Glomerular visceral epithelial cell (primary cell): ENCODE data around the gene LRP5.

Experiments
- DNase-seq: peaks from one replicate; pipeline ENCODE4 v3.0.0-alpha.2; 2016; ENCODE audit errors: extremely low spot score

LRP5 gene

DNA sequence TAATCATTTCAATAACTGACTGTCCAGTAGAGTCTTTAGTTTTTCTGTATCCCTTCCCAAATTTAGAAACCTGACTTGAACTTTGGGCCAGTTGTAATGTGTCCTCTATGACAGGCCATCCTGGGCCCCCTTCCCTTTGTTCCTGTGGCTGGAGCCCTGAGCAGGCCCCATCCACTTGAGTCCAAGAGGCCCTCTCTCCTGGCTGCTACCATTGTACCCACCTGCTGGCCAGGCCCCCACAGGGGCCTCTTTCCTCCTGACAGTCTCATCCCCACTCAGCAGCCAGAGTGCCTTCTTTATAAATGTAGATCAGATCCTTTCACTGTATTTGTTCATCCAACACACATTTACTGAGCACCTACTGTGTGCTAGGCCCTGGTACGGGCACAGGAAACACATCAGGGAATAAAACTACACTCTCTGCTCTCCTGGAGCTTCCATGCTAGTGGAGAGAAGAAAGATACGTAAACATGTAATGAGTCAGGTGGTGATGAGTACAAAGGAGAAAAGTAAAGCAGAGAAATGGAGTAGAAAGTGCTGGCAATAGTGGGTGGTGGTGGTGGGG is 2.7 kb upstream of the LRP5 start:
- no peak for DNase-seq

DNA sequence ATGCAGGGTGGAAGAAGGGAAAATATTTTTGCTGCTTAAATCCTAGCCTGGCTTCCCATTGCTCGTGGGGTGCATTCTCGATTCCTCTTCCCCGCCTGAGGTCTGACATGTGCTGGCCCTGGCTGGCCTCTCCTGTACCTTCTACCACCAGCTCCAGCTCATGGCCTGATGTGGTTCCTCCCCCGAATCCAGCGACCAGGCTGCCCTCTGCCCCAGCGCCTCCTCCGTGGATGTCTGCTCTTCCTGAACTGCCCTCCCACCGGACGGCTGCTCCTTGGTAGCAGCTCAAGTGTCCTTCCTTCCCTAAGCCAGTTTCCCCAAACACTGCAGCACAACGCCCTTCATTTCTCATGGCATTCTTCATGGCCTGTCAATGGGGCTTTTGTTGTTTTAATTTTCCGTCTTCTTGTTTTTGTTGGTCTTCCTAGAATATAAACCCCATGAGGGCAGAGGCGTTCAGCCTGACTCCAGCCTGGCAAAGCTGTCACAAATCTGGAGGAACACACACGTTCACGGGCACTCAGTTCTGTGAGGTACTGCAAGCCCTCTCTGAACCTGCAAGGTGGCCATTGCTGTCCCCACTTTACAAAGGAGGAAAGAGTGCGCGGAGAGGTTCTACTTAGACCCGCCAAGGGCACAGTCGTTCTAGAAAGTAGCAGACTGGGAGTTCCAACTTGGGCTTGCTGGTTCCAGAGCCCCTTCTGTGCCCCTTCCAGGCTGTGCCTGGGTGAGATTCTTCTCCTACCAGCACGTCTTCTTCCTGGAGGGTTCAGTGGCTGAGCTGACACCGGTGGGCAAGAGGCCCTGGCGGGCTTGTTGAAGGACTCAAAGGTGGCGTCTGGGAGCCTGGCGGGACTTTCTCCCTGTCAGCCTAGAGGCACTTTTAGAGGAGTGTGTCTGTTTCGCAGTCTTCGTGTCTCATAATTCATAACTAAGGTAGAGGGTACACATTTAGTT is 953 bp upstream of the LRP5 start:
- no peak for DNase-seq

DNA sequence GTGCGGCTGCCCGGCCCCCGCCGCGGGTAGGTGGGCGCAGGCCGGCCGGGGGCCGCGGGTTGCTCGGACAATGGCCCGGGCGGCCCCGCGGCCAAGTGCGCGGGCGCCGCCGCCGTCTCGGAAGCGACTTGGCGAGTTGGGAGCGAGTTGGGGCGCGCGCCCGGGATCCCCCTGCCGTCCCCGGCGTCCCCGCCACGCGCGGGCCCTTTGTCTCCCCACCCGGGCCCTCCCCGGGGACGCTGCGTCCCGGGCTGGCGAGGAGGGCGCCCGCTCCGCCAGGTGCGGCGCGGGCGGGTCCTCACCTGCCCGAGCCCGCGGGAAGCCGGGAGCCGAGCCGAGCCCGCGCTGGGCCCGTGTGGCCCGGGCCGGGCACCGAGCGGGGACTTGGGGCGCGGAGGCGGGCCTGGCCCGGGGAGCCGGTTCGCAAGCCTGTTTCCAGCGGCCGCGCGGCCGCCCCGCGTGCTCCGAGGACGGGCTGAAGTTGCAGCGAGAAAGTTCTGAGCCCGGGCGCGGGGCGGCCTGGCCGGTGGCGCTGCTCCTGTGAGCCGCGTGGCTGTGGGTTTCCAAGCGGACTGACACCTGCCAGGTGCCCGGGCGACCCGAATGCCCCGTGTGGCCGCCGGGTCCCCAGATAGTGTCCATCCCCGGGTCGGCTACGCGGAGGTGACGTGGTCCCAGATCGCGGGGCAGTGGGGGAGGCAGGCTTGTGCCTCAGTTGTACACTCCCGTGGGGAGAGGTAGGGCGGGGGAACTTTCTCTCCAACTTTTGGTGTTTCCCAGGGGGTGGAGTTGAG is 586 bp downstream of the LRP5 start:
- peak; percentile 17 for DNase-seq

DNA sequence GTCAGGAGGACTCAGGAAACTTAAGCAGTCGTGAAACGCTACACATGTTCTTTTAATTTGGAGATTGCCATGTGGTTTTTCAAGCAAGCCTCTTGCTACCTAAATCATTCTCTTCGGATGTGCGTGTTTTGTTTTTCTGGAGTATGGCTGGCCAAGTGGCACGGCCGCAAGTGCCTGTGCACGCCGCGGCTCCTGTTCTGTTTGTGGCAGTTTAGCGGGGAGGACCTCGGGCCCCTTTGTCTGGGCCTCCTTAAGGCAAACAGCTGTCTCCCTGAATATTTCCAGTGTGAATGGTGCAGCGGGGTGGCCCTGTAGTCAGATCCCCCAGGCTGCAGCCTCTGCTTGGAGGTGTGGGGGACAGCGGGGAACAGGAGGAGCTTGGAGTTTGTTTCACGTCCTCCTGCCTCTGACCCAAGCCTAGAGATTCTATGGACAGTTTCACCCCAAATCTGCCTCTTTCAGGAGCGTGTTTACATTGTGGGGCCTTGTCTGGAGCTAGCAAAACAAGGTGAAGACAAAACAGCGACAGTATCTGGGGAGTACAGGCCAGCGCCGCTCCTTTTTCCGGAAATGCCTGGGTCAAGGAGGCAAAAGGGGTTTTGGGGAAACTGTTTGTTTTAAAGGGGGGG is 1.3 kb downstream of the LRP5 start:
- DNase-seq: peak; percentile 17

DNA sequence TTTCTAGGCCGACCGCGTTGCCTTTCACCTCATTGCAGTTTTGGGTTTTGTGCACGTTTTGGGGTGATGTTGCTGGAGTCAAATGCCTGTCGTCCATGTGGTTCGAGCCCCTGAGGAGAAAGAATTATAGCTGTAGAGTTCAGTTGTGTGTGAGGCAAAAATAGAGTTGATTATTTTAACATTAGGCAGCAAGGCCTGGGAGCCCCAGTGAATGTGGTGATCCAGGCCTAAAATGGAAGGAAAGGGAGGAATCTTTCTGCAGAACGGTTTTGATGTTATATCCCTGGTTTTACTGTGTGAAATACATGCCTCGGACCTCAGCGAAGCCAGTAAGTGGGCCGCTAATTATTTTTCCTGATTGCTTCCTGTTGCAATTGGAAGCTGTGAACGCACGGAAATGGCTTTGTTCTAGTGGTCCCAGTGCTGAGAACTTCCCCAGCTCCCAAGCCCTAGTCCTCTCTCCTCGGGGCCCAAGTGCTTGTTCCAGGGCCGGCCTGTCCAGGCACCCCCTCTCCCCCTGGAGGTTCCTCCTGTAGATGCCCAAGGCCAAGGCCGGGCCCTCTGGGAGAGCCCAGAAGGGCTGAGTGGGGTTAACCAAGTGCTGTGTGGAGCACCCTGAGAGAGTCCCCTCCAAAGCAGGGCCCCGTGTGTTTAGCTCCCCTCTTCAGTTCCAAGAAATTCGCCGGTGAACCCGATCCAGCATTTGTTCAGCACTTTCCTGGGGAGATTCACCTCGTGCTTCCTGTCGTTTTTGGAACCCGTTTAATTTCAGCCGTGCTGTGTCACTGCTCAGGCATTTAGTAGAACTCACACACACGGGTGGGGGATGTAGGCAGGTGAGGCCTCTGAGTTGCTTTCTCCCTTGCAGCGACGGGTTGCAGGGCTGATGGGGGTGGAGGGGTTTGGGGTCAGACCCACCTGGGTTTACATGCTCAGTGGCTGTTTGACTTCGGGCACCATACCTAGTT is 2.1 kb downstream of the LRP5 start:
- DNase-seq: peak; percentile 61

DNA sequence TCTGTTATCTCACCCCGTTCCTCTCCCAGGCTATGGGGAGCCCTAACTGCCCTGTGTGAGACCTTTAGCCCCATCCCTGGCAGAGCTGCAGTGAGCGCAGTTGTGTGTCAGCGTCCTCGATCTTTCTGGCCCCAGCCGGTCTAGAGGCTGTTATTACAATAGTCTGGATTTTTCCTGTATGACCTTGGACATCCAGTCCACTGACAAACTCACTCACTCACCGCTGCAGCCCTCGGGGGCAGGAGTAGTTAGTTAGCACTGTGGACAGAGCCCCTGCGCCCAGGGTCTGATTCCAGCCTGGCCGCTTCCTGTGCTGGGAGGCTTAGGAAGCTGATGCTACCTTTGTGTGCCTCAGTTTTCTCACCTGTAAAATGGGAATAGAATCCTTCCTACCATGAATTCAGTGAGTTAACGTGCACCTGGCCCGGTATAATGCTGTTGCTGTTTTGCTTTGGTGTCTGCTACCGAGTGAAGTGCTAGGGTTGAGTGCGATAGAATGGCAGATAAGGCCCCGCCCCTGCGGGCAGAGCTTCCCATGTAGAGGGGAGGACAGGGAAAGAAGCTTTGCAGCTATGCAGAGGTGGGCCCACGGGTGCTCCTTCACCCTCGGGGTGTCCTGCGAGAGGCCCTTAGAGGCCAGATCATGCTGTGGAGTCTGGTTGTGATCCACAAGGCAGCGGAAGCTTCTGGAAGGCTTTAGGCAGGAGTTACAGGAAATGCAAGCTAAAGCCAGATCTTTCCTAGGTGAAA is 3.0 kb downstream of the LRP5 start:
- peak; percentile 61 for DNase-seq

DNA sequence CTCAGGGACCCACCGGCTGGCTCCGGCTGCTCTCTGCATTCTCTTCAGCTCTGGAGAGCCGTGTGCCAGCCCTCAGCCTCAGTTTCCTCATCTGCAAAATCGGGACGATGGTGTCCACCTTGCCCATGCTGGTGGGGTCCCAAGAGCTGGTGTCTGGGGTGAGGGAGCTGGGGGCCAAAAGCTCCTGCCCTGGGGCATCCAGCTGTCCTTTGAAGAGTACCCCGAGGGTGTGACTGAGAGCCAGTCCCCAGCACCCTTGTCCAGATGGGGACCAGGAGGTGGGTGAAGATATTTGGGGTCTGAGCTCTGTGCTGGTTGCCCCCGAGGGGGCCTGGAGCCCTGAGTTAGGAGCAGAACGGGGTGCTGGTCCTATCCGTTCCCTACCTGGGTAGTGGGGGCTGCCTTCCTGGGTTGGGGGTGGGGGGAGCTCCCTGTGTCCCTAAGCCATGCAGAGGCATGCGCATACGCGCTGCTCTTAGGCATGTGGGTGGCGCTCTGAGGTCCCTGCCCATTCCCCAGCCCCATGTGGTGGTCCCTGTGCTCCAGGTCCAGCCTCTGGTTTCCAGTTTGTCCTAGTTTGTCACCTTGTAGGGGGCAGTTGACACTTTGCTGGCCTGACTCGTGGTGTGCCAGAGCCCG is 4.9 kb downstream of the LRP5 start:
- no peak for DNase-seq

DNA sequence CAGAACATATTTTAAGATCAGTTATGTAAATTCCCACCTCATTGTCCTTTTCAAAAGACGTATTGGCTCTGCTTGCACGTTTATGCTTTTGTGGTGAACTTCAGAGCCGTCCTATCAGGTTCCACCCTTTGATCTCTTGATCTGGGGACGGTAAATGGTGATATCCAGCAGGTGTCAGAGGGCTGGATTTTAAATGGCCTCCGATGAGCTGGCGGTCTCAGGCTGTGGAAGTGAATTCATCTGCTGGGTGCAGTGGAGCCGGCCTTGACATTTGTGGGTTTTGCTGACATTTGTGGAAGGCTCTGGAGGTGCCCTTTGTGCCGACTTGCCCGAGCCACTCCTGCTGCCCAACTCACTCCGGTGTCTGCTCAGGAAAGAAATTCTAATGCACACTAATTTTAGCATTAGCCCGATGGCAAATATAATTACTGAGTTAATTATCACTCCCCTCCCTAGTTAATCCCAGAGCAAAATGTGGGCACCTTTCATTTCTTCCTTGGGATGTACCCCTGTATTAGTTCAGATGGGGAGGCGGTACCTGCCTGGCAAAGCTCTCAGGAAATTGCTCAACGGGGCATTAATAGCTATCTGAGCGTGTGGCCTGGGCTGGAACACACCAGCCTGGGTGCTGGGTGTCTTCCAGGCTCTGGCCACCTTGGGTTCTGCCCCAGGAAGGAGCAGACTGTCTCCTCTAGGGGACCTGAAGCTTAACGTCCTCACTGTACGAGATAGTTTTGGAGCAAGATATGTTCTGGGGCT is 9.1 kb downstream of the LRP5 start:
- DNase-seq: no peak

DNA sequence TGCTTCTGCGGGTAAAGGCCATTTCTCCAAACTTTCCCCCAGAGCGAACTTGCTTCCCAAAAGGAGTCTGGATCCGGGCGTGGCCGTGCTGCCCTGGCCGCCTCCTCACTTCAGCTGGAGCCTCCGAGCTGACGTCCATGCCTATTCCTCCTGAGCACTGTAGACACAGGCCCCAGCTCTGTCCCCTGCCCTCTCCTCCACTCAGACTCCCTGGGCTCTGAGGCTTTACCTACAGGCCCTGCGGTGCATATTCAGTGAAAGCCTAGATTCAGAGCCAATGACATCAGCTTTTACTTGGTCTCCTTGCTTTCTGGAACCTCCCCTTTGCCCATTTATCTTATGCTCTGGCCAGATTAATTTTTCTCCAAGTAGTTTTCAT is 9.7 kb downstream of the LRP5 start:
- no peak for DNase-seq

DNA sequence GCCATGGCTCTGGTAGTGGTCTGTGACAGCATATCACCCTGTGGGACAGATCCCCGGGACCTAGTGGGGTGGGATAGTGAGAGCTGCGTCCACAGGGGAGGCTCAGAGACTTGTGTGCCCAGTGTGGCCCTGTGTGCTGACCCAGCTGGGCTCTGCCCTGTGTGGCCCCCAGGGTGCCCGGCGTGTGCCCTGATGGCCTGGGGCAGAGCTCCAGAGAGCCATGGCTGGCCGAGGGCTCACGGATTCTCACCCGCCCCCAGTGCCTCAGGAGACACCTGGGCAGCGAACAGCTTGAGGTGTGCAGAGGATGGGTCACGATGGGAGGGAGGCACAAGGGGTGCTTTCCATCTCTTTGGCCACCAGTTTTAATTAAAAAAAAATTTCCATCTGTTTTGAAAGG is 11.8 kb downstream of the LRP5 start:
- DNase-seq: no peak

DNA sequence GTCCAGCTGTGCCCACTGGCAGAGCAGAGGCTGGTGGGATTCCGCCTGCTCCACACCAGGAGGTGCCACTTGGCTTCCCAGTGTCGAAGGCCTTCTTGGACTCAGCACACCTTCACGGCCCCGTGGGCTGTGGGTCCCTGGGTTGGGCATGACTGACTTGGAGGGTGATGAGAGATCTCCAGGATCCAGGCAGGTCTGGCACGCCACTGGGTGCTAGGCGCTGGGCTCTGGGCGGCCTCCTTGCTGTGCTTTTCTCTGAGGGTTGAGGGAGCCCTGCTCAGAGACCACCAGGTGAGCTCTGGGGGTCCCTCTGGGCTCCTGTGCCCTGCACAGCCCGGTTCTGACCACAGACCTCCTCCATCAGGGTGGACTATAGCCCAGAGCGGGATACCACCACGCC is 12.3 kb downstream of the LRP5 start:
- no peak for DNase-seq

DNA sequence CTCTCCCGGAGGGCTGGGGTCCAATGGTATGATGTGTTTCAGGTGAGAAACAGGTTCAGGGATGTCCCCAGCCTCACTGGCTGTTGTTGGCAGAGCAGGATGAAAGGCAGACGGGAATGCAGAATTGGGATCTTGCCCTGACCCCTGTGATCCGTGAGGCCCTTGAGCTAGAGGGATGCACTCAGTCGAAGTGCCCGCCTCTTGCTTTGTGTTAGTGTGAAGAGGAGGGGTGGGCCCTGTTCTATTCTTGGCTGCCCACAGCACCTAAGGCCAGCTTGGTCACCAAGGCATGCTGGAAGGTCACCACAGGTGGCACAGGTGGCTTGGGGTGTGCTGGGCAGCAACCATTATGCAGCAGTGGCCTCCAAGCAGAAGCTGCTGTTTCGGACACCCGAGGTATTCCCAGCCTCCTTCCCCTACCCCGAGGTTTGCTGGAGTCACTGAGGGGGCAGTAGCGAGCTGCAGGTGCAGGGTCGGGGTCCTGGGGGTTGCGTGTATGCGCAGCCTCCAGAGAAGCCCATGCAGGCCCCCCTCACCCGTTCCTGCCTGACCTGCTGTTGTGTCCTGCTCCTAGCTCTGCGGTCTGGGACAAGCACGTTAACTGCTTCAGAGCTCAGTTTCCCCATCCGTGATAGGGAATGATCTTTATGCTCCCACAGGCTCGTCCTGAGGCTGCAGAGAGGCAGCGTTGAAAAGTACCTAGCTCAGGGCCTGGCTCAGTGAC is 13.0 kb downstream of the LRP5 start:
- no peak for DNase-seq

DNA sequence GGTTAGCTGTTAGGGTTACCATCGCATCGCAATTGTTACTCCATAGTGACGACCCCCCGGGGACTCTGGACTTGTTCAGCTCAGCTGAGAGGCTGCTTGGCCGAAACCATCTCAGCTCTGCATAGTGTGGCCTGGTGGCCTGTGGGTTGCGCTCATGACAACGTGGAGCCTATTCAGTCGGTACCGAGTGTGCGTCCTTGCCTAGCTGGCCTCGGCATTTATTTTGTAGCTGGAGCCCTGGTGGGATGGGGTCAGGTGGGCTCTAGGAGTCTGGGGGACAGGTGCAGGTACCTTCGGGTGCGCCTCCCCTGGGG is 13.5 kb downstream of the LRP5 start:
- no peak for DNase-seq

DNA sequence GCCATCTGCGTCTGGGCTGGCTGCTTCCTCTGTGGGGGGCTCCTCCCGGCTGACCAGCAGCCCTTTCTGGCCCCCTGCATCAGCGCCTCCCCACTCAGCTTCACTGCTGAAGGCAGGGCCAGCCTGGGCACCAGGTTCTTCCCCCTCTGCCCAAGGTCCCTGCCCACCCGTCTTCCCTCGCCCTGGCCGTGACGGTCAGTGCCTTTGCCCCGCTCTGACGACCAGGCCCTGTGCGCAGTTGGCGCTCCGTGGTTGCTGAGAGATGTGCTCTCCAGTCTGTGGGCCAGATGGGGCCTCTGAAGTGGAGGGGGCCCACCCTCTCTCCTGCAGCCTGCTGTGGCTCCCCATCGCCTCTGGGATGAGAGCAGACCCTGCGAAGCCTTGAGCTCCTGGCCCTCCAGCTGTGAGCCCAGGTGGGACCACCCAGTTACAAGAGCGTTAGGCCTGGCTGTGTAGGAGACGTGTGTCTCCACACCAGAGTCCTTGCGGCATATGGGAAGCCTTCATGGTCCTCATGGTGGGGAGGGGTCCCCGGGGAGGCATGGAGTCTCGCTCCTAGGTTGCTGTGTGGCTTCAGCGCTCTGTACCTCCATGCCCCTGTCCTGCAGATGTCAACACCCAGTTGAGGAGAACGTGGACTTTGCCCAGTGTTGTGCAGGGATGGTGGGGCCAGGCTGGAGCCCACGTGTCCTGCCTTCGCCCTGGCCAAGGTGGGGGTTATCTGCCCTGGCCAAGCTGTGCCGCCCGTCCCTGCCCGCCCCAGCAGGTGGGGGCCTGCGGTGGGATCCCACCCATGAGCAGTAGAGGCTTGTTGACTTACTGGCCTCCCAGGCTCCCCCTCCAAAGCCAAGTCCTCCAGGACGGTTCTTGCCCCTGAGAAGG is 14.2 kb downstream of the LRP5 start:
- no peak for DNase-seq

DNA sequence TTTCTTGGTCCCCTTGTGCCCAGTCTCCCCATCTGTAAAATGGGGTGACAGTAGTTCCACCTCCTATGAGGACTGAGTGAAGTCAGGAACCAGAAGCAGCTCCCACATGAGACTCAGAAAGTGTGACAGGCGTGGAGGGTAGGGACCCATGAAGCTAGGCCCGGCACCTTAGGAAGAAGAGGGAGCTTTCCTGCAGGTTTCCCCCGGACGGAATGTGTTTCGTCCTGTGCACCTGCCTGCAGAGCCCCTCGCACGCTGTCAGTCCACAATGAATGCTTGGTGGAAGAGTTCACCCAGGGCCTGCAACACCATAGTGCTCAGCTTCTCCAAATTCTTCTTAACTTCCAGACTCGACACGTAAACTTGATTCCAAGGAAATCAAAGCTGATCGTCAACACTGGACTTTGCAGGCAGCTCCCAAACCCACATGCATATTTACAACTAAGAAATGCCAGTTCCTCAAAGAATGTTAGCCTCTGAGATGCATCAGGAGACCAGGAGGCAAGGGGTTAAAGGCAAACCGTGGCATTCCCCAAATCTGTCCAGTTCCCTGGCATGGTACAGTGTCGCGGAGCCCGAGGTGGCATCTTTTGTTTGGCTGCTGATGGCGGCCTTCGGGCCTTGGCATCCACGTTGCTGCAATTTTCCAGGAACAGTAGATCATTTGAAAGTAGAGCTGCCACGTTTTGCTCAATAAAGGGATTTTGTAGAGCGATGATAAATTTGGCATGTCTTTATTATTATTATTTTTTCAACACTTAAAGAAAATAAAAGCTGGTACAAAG is 15.4 kb downstream of the LRP5 start:
- DNase-seq: no peak

DNA sequence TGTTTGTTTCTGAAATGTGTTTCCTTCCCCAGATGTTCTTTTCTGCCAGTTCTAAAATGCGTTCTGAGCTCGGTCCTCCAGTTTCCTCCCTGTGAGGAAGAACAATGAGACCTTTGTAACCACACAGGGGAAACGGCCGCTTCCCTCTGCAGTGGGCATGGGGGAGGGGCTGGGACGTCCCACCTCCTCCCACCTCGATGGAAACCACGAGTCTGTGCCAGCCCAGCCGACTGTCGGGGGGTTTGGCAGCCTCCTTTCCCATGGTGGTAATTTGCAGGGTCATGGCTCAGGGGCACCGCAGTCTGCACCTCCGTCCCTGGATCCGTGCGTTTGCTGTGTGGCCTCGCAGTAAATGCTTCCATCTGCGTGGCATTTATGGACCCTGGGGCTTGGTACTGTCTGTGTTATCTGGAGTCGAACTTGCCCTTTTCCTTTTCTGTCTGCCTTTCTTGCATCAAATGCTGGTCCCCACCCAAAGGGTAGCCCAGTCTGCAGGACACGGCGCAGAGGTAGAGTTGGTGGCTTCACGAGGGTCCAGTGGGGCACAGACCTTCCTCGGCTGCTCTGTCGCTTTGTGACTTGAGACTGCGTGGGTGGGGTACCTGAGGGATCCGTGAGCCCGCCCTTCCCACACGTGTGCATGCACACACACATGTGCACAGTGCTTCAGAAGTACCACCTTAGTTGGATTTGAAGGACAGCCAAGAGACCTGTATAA is 16.1 kb downstream of the LRP5 start:
- no peak for DNase-seq
